HEK293 (cell line): ENCODE results near the gene CCDC144A.

Experiments used
- ZNF768 ChIP-seq: fragments of 450-650 bp; formaldehyde crosslinking; IDR thresholded peaks from 2 replicates; pipeline ENCODE4 v1.5.1; 2018; ENCODE audit warnings: missing biosample characterization, mild to moderate bottlenecking, missing genetic modification characterization
- TF ChIP-seq, protein P1 (sequence below): fragments of 450-650 bp; formaldehyde crosslinking; IDR thresholded peaks from 2 replicates; pipeline ENCODE4 v1.5.1; 2016; ENCODE audit warnings: missing biosample characterization, missing genetic modification characterization
- TF ChIP-seq, protein P2 (sequence below): fragments of 450-650 bp; formaldehyde crosslinking; IDR thresholded peaks from 2 replicates; pipeline ENCODE4 v1.5.1; 2017; ENCODE audit warnings: missing biosample characterization, missing genetic modification characterization

- TF ChIP-seq, protein P1, sequence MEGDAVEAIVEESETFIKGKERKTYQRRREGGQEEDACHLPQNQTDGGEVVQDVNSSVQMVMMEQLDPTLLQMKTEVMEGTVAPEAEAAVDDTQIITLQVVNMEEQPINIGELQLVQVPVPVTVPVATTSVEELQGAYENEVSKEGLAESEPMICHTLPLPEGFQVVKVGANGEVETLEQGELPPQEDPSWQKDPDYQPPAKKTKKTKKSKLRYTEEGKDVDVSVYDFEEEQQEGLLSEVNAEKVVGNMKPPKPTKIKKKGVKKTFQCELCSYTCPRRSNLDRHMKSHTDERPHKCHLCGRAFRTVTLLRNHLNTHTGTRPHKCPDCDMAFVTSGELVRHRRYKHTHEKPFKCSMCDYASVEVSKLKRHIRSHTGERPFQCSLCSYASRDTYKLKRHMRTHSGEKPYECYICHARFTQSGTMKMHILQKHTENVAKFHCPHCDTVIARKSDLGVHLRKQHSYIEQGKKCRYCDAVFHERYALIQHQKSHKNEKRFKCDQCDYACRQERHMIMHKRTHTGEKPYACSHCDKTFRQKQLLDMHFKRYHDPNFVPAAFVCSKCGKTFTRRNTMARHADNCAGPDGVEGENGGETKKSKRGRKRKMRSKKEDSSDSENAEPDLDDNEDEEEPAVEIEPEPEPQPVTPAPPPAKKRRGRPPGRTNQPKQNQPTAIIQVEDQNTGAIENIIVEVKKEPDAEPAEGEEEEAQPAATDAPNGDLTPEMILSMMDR (tag by site-specific recombination): no peak
- no peak for TF ChIP-seq ZNF768 (tag by site-specific recombination)
- TF ChIP-seq, protein P2, sequence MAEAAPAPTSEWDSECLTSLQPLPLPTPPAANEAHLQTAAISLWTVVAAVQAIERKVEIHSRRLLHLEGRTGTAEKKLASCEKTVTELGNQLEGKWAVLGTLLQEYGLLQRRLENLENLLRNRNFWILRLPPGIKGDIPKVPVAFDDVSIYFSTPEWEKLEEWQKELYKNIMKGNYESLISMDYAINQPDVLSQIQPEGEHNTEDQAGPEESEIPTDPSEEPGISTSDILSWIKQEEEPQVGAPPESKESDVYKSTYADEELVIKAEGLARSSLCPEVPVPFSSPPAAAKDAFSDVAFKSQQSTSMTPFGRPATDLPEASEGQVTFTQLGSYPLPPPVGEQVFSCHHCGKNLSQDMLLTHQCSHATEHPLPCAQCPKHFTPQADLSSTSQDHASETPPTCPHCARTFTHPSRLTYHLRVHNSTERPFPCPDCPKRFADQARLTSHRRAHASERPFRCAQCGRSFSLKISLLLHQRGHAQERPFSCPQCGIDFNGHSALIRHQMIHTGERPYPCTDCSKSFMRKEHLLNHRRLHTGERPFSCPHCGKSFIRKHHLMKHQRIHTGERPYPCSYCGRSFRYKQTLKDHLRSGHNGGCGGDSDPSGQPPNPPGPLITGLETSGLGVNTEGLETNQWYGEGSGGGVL: no peak
Measured at GRCh38 chr17:16817201-16817600, 127.2 kb downstream of the CCDC144A start.
